Measurements from ENCODE around the gene SLC41A3.

DNA sequence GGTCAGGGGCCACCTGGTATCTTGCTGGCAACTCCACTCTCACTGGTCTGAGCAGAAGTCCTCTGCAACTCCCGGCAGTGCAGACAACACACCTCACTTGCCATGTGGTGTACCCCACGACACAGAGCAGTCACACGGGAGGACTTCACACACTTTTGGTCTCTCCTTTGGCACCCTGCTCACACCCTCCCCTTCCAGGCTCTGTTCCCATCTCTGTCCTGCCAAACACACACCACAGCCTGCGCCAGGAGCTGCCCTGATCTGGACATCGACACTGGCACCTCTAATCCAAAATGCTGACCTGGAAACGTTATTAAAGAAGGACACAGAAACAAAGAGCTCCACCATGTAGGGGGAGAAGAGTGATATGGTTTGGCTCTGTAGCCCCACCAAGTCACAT is 57.2 kb downstream of the SLC41A3 start:
- TF ChIP-seq, protein P1, sequence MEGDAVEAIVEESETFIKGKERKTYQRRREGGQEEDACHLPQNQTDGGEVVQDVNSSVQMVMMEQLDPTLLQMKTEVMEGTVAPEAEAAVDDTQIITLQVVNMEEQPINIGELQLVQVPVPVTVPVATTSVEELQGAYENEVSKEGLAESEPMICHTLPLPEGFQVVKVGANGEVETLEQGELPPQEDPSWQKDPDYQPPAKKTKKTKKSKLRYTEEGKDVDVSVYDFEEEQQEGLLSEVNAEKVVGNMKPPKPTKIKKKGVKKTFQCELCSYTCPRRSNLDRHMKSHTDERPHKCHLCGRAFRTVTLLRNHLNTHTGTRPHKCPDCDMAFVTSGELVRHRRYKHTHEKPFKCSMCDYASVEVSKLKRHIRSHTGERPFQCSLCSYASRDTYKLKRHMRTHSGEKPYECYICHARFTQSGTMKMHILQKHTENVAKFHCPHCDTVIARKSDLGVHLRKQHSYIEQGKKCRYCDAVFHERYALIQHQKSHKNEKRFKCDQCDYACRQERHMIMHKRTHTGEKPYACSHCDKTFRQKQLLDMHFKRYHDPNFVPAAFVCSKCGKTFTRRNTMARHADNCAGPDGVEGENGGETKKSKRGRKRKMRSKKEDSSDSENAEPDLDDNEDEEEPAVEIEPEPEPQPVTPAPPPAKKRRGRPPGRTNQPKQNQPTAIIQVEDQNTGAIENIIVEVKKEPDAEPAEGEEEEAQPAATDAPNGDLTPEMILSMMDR (conservative IDR thresholded peaks at IDR 0.05 in 1 of 2, IDR thresholded peaks at IDR 0.05 in 1 of 2; ENCODE audit: low read depth in 1 of 2, low read length in 2 of 2): no peak
- no peak for TF ChIP-seq EZH2 (IDR thresholded peaks at IDR 0.05; ENCODE audit: low read length, missing control alignments)
